Natural killer cell (primary cell): ENCODE measurements around the gene KLF16. TPM values are rescaled to one million over a fixed set of nuclear protein-coding genes. Genes with fewer than 3 reads are reported as not detected.

Source experiments
- ATAC-seq, 3 donors: fragments of 150-1000 bp in 2 of 3; fragments of 200-7000 bp in 1 of 3; cut with Tn5 transposase; 1 replicate in 1 of 3; 2 replicates in 2 of 3; pipeline ENCODE4 v1.10.0; 2021; ENCODE audit warnings: mild to moderate bottlenecking in 2 of 3, moderate library complexity in 2 of 3
- DNase-seq, 2 donors: peaks; one replicate each; pipeline versions ENCODE4 v3.0.0 to v3.0.0-alpha.2; 2013 to 2021; ENCODE audit warnings: mixed read lengths in 1 of 2
- H3K27ac ChIP-seq: one replicate; pipeline ENCODE4 v1.5.1; 2013; ENCODE audit warnings: mild to moderate bottlenecking, low read length
- H3K27me3 ChIP-seq: one replicate; pipeline ENCODE4 v1.6.1; 2013; ENCODE audit warnings: low read length; ENCODE audit not compliant: control insufficient read depth, insufficient read depth
- H3K36me3 ChIP-seq: one replicate; pipeline ENCODE4 v1.6.1; 2013; ENCODE audit warnings: low read length; ENCODE audit not compliant: control insufficient read depth, insufficient read depth
- H3K4me1 ChIP-seq: one replicate; pipeline ENCODE4 v1.6.1; 2013; ENCODE audit warnings: low read length; ENCODE audit not compliant: control insufficient read depth, insufficient read depth
- H3K4me3 ChIP-seq: one replicate; pipeline ENCODE4 v1.5.1; 2013; ENCODE audit warnings: low read length
- H3K9me3 ChIP-seq: one replicate; pipeline ENCODE4 v1.6.1; 2013; ENCODE audit warnings: low read length; ENCODE audit not compliant: control insufficient read depth, insufficient read depth
- H3K27ac Mint-ChIP-seq, 2 donors: one replicate each; pipeline ENCODE4 v1.8.0; 2022; ENCODE audit warnings: mild to moderate bottlenecking in 2 of 2, mixed read lengths in 2 of 2, moderate library complexity in 1 of 2
- H3K27me3 Mint-ChIP-seq, 2 donors: one replicate each; pipeline ENCODE4 v1.8.0; 2022; ENCODE audit warnings: low read depth in 2 of 2, mixed read lengths in 2 of 2
- H3K36me3 Mint-ChIP-seq: one replicate; pipeline ENCODE4 v1.8.0; 2022; ENCODE audit warnings: mixed read lengths
- H3K4me1 Mint-ChIP-seq, 2 donors: one replicate each; pipeline ENCODE4 v1.8.0; 2022; ENCODE audit warnings: mixed read lengths in 2 of 2
- H3K4me3 Mint-ChIP-seq: one replicate; pipeline ENCODE4 v1.8.0; 2022; ENCODE audit warnings: mild to moderate bottlenecking, moderate library complexity, mixed read lengths
- H3K9me3 Mint-ChIP-seq, 2 donors: one replicate each; pipeline ENCODE4 v1.8.0; 2022; ENCODE audit warnings: mixed read lengths in 2 of 2
- WGBS: methylation state at CpG from one replicate; pipeline ENCODE4 v1.1.7; 2013; ENCODE audit warnings: missing lambda C conversion rate; ENCODE audit not compliant: insufficient coverage; 5-methylcytosine and 5-hydroxymethylcytosine counted together
- intact Hi-C: fragments of 100-400 bp; cut with micrococcal nuclease; formaldehyde crosslinking; loops from one replicate; pipeline ENCODE4 v1.14.2; 2022
- total RNA-seq, 4 donors: library from RNA; stranded (reverse); fragments of 120-200 nt in 1 of 4; gene quantifications; one replicate each; pipeline versions ENCODE4 v1.2.3 to v1.2.4, GENCODE V29; 2013 to 2022
- TF ChIP-seq, protein P1 (sequence below): fragments of 200-600 bp; IDR thresholded peaks from one replicate; pipeline ENCODE4 v1.8.0; 2022; ENCODE audit warnings: antibody characterized with exemption

KLF16 gene
- total RNA-seq, 3 donors from 2014 or later (not counting 1 experiment from before 2014, with no cell fraction given) = 29.1 to 38.4 (median 34.8) TPM

DNA sequence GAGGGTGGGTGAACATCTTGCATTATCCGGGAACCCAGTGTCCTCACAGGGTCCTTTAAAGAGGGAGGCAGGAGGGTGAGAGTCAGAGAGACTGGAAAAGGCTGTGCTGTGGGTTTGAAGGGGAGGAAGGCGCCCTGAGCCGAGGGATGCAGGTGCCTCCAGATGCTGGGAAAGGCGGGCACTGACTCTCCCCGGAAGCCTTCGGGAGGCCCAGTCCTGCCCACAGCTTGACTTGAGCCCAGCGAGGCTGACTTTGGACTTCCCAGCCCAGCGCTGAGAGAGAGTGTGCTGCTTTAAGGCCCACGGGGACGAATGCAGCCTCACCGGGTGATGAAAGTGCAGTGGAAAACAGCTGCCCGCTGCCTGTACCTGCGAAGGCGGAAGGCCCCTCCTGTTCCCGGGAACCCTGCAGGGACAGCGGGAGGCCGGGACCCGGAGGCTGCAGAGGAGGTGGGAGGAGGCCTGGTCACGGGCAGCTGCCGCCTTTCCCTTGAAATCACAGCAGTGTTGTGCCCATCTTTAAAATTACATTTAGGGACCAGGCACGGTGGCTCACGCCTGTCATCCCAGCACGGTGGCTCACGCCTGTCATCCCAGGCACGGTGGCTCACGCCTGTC lies 31.2 kb downstream of the KLF16 start:
- no peaks in the 10 kb centered on the region for H3K27me3 ChIP-seq
- Mint-ChIP-seq H3K36me3 (no peaks in the 10 kb centered on the region), H3K4me3 (no peak overlapping the region), H3K27ac (no peak overlapping the region), H3K4me1 (peaks cover 0 to 16% of the 10 kb centered on the region in 2 donors), H3K9me3 (no peaks in the 10 kb centered on the region), H3K27me3 (no peaks in the 10 kb centered on the region)
- DNase-seq (no peak), ATAC-seq (no peak)
- no peaks in the 10 kb centered on the region for H3K9me3 ChIP-seq
- no peak overlapping the region for H3K27ac ChIP-seq
- intact Hi-C loops = no loop called here
- H3K4me1 ChIP-seq = peaks cover 18% of the 10 kb centered on the region
- TF ChIP-seq, protein P1, sequence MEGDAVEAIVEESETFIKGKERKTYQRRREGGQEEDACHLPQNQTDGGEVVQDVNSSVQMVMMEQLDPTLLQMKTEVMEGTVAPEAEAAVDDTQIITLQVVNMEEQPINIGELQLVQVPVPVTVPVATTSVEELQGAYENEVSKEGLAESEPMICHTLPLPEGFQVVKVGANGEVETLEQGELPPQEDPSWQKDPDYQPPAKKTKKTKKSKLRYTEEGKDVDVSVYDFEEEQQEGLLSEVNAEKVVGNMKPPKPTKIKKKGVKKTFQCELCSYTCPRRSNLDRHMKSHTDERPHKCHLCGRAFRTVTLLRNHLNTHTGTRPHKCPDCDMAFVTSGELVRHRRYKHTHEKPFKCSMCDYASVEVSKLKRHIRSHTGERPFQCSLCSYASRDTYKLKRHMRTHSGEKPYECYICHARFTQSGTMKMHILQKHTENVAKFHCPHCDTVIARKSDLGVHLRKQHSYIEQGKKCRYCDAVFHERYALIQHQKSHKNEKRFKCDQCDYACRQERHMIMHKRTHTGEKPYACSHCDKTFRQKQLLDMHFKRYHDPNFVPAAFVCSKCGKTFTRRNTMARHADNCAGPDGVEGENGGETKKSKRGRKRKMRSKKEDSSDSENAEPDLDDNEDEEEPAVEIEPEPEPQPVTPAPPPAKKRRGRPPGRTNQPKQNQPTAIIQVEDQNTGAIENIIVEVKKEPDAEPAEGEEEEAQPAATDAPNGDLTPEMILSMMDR = no peak
- no peak overlapping the region for H3K4me3 ChIP-seq
- WGBS = 94% methylated on average over 26 of the region's 26 CpGs
- peaks cover 8% of the 10 kb centered on the region for H3K36me3 ChIP-seq

DNA sequence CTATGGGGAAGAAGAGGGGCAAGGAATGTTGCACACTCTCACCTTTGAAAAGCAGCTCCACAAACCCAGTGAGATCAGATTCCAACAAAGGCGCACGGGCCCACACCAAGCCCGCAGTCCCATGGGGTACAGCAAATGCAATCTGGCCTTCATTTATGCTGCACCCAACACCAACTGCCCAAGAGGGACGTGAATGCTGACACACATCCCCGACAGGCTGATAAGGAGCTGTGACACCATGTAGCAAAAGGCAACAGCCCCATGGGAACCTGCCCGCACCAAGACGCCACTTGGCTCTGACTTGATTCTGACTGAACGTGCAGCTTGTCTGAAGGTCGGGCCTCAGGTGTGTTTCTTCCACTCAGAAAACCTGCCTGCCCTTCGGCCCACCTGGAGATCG lies 32.4 kb downstream of the KLF16 start:
- Mint-ChIP-seq H3K4me1 (peaks cover 1 to 16% of the 10 kb centered on the region in 2 donors), H3K9me3 (no peaks in the 10 kb centered on the region), H3K27ac (no peak overlapping the region), H3K27me3 (no peaks in the 10 kb centered on the region), H3K4me3 (no peak overlapping the region), H3K36me3 (no peaks in the 10 kb centered on the region)
- Histone ChIP-seq H3K4me1 (peaks cover 22% of the 10 kb centered on the region), H3K27ac (no peak overlapping the region), H3K36me3 (peaks cover 12% of the 10 kb centered on the region), H3K4me3 (no peak overlapping the region), H3K27me3 (no peaks in the 10 kb centered on the region), H3K9me3 (no peaks in the 10 kb centered on the region)
- DNase-seq (no peak), ATAC-seq (no peak)
- WGBS = 94% methylated on average over 11 of the region's 11 CpGs
- intact Hi-C loops = no loop called here
- TF ChIP-seq, protein P1 = no peak

DNA sequence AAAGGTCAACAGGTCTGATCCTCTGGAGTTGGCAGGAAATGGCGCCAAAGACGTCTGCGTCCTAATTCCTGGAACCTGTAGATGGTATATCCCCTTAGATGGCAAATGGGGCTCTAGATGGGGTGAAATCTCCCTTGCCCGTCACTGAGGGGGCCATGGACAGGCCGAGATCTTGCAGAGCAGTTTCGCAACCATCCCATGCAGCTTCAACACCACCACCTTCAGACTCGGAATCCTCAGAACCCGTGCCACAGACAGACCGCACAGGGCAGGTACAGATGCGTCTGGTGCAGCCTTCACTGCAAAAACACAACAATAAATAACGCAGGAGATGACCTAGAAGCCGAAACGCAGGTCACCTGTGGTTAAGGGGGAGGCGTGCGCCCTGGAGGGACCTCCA lies 32.8 kb downstream of the KLF16 start:
- 96% methylated on average over 15 of the region's 15 CpGs for WGBS
- no peaks in the 10 kb centered on the region for H3K9me3 ChIP-seq

More for the DNA sequence above, 32.8 kb downstream of the KLF16 start:
- ATAC-seq (no peak), DNase-seq (no peak)
- TF ChIP-seq, protein P1 = no peak
- Histone ChIP-seq H3K4me3 (no peak overlapping the region), H3K36me3 (peaks cover 14% of the 10 kb centered on the region), H3K27ac (no peak overlapping the region), H3K4me1 (peaks cover 21% of the 10 kb centered on the region), H3K27me3 (no peaks in the 10 kb centered on the region)
- intact Hi-C loops = no loop called here
- no peak overlapping the region for H3K27ac Mint-ChIP-seq
- H3K9me3 Mint-ChIP-seq = no peaks in the 10 kb centered on the region
- H3K36me3 Mint-ChIP-seq = no peaks in the 10 kb centered on the region
- no peaks in the 10 kb centered on the region for H3K27me3 Mint-ChIP-seq
- no peak overlapping the region for H3K4me3 Mint-ChIP-seq
- peaks cover 4 to 14% of the 10 kb centered on the region in 2 donors for H3K4me1 Mint-ChIP-seq
